ENCODE results near the gene USP31. TPM values are rescaled to one million over a fixed set of nuclear protein-coding genes. Genes with fewer than 3 reads are reported as not detected.

Gene USP31
- total RNA-seq, 1 donor from 2014 or later: 15.4 TPM

GRCh38 chr16:23064639-23065038 is 84.6 kb downstream of the USP31 start:
- DNase-seq (ENCODE audit: low spot score): no peak

GRCh38 chr16:23062524-23062923 is 86.7 kb downstream of the USP31 start:
- DNase-seq (ENCODE audit: low spot score): no peak

DNA sequence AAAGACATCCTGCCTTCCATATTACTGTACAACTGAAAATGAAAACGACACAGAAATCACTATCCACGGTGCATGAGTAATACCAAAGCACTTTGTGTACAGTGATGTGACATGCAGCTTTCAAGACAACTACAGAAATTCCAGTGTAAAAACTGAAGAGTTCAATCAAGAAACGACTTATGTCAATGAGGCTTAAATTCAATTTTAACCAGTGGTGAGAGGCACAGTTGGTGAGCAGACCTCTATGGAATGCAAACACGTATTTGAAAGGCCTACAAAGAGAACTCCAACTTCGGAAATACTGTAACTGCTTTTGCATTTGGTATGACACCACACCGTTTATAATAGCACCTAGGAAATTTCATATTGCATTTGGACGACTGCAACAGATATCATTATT is 87.6 kb downstream of the USP31 start:
- DNase-seq (ENCODE audit: low spot score): no peak

GRCh38 chr16:23060458-23061320 is 88.6 kb downstream of the USP31 start:
- no peak for DNase-seq (ENCODE audit: low spot score)

- no peak for DNase-seq (ENCODE audit: low spot score)
Observed at GRCh38 chr16:23059433-23059832, 89.8 kb downstream of the USP31 start.

GRCh38 chr16:23058576-23058975 is 90.7 kb downstream of the USP31 start:
- DNase-seq (ENCODE audit: low spot score): no peak

DNA sequence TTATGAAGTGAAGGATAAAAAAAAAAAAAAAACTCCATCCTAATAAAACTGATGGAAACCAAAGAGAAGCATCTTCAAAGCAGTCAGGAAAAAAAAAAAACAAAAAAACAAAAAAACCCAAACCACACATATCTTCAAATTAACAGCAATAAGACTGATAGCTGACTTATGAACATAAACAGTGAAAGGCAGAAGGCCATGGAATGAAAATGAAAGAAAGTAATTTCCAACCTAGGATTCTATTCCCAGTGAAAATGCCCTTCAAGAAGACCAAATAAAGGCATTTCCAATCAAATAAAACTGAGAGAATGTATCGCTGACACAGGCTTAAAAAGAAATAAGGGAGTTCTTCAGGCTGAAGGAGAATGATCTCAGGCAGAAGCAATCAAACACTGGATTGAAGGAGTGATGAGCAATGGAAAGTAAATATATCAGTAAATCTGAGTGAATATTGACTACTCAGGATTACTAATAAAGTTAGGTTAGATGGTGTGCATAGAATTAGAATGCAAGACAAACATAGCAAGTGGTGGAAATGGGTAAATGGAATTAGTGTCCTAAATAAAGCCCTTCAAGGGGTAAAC is 92.1 kb downstream of the USP31 start:
- no peak for DNase-seq (ENCODE audit: low spot score)

DNA sequence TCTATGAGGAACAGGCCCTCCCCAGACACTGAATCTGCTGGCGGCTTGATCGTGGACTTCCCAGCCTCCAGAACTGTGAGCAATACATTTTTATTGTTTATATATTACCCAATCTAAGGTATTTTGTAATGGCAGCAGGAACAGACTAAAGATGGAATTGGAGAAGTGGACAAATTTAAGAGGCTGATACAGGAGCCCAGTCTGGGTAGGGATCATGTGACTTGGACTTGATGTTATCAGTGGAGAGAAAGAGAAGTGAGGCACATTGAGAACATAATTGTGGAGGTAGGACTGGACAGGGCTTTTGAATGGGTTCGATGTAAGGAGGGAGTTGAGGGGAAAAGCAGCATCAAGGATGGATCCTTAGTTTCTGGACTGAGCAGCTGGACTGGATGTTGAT is 93.8 kb downstream of the USP31 start:
- DNase-seq (ENCODE audit: low spot score): no peak

DNA sequence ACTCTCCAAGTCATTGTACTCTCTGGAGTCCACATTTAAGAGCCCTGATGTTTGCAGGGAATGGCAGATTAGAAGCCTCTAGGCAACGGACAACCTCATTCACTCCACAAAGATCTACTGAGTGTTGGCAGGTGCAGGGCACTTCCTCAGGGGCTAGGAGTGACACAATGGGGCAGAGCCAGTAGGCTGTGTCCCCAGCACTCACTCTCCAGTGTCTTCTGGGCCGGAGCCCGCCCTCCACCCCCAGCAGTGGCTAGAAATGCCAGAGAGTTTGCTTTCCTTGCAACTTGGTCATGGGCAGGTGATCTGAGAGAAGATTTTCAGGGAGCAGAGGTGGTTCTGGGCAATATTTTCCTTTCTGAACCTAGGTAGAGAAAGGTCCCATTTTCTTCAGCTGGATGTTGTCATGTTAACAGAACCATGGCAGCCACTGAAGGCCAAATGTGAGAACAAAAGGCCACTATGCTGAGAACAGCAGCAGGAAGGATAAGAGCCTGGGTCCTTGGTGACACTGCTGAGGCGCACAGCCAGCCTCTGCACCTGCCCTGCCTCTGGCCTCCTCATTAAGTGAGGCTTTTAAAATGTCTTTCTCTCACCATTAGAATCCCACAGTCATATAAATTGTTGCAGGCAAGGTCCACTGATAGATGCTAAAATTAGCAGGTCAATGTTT is 96.2 kb downstream of the USP31 start:
- DNase-seq (ENCODE audit: low spot score): no peak

DNA sequence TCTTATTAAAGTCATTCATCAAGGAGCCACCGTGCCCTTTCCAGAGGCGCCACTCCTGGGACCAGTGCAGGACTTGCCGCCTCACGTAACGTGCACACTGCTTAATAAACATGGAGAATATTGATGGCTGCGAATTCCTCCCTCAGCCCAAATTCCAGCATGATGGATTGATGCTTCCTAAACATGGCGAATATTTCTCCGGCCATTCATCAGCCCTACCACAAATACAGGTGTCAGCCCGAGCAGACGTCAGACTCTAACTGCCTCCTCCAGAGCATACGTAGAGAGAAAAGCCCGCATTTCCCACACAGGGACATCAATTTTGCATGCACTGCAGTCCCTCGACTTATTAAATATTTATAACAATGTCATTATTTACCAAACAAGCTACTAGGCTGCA is 97.0 kb downstream of the USP31 start:
- DNase-seq (ENCODE audit: low spot score): no peak

DNA sequence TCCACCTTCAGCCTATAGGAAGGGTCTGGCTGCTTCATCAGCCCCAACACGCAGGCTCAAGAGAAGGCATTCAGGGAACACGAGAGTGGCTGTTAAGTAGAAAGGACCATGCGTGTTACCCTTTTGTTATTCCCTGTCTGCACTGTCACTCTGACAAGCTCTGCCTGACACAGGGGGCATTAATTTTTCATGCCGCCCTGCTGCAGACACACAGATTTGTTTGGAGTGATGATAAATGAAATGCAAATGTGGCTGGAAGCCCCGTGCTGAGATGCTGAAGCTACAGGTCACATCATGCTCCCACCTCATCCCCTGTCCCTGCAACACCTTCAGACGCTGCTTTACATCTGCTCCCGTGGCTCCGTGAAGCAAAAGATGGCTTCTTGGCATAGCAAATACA is 97.7 kb downstream of the USP31 start:
- no peak for DNase-seq (ENCODE audit: low spot score)

GRCh38 chr16:23048164-23048563 is 101.1 kb downstream of the USP31 start:
- no peak for DNase-seq (ENCODE audit: low spot score)

DNA sequence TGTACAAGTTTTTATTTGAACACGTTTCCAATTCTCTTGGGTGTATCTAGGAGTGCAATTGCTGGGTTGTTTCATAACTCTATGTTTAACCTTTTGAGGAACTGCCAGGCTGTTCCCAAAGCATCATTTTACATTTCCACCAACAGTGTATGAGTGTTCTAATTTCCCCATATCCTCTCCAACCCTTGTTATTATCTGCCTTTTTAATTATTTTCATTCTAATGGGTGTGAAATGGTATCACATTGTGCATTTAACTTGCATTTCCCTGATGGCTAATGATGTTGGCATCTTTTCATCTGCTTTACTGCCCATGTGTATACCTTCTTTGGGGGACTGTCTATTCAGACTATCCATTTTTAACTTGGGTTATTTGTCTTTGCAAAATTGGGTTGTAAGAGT is 104.2 kb downstream of the USP31 start:
- no peak for DNase-seq (ENCODE audit: low spot score)

DNA sequence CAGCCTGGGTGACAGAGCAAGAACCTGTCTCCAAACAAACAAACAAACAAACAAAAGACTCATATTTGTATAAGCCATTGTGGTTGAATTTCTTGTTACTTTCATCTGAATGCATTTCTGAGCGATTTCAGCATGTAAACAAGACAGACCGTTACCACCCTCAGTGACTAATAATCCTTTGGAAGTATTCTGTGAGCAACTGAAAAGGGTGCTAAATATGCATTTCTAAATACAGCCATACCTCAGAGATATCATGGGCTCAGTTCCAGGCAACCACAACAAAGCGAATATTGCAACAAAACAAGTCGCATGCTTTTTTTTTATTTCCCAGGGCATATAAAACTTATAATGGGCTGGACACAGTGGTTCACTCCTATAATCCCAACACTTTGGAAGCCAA is 109.0 kb downstream of the USP31 start:
- no peak for DNase-seq (ENCODE audit: low spot score)

- no peak for DNase-seq (ENCODE audit: low spot score)
Observed at GRCh38 chr16:23039118-23039517, 110.1 kb downstream of the USP31 start.

DNA sequence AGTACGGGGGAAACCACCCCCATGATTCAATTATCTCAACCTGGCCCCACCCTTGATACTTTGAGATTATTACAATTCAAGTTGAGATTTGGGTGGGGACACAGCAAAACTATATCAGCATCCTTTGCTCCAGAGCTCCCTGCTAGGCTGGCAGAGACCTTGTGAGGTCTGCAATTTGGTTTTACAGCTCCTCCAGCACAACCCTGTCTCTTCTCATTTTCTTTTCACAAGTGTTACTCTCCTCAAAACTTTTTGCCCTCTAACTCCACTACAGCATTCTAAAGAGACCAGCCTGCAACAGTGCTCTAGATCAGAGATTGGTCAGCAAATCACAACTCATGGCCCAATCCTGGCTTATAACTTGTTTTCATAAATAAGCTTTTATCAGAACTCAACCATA is 114.0 kb downstream of the USP31 start:
- no peak for DNase-seq (ENCODE audit: low spot score)

- no peak for DNase-seq (ENCODE audit: low spot score)
Observed at GRCh38 chr16:23031508-23032098, 117.6 kb downstream of the USP31 start.

DNA sequence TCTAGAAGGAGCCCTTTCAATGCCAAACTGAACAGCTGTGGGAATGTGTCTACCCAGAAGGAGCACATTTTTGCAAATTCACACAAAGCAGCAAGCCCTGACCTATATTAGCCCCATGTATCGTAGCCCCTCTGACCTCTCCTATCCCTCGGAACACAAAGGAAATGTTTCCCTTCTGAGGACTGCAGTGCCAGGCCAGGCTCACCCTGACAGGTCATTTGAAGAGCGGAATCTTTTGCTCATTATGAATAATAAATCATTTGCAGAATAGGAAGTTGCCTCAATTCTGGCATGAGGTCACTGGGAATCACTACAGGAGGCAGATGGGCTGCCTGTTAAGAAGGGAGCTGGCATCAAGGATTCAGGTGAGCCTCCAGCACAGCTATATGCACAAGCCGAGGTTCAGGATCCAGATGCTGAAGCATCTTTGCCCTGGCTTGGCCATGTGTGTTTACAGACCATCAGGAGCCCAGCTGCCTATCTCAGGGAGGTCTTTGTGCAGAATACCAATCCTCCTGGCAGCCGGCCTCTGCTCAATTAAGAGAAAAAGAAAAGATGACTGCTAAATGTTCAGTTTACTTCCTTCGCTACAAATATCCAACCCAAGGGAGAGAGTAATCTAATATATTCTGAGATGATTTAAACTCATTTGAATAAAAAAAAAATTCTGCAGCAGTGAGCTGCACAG is 119.4 kb downstream of the USP31 start:
- DNase-seq (ENCODE audit: low spot score): no peak

DNA sequence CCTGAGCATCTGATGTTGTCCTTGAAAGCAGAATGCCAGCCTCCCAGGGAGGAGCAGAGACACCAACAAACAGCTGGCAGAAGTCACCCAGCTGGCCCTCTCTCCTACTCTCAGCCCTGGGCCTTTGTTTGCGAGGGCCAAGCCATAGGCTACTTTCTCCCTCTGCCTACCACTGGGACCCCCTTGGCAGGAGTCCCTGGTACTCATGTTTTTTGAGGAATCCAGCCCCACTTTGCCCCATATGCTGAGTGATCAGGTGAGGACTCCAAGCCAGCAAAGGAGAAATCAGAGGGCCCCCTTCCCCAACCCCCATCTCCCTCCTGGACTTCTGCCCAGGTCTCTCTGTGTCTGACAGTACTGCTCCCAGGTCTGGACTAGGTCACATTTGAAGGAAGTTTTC is 121.9 kb downstream of the USP31 start:
- no peak for DNase-seq (ENCODE audit: low spot score)

DNA sequence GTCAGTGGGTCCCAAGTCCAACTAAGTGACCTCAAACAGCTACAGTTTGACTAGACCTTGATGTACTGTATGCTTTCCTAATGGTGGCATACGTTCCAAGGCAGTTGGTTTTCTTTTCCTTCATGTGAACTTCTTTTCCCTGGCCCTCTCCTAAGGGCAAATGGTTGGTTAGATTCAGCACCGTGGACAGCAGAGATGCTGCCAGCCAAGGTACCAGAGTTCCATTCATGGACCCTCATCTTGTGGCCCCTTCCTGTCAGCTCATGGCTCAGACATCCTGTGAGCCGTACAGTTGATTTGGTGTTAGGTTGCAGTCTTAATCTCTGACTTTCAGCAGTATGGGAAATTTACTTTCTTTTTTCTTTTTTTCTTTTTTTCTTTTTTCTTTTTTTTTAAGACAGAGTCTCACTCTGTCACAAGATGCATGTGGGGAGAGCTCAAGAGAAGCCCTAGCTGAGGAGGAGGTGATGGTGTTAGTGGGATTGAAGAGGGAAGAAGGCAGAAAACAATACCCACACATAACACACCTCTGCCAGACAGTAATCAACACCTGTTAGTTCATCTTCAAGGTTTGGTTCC is 122.4 kb downstream of the USP31 start:
- DNase-seq (ENCODE audit: low spot score): no peak

DNA sequence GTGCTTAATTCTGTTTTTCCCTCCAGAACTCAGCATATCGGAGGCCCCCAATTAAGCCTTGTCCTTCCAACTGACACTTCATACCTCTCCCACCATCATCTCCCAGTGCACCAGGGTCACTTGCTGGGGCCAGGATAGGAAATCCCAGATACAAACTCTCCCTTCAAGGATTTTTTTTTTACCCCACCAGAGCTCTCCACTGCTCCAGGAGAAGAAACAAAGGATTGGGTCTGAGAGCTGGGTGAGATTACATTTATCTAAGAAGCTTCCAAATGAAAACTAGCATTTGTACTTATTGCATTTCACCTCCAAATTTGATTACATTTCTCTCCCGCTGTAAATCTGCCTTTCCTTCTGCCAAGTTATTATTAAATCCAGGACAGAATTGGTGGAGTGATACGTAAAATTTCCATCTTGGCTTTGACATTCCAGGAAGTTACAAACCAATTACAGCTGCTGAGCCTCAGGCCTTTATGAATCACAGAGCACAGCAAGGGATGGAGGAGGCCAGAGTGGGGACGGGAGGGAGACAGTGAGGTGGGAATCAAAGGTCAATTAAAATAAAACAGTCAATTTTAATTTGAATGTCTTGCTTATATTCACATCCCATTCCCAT is 123.5 kb downstream of the USP31 start:
- no peak for DNase-seq (ENCODE audit: low spot score)
